ENCODE results near the gene ENDOD1. TPM values are rescaled to one million over a fixed set of nuclear protein-coding genes. Genes with fewer than 3 reads are reported as not detected.
"Not testable (repeated sequence)": the region's sequence is repeated elsewhere in the genome, so short reads cannot be mapped to it uniquely, and the experiment has no call there.

ENDOD1 gene
- total RNA-seq, 1 experiment from 2014 or later: 11.4 TPM

DNA sequence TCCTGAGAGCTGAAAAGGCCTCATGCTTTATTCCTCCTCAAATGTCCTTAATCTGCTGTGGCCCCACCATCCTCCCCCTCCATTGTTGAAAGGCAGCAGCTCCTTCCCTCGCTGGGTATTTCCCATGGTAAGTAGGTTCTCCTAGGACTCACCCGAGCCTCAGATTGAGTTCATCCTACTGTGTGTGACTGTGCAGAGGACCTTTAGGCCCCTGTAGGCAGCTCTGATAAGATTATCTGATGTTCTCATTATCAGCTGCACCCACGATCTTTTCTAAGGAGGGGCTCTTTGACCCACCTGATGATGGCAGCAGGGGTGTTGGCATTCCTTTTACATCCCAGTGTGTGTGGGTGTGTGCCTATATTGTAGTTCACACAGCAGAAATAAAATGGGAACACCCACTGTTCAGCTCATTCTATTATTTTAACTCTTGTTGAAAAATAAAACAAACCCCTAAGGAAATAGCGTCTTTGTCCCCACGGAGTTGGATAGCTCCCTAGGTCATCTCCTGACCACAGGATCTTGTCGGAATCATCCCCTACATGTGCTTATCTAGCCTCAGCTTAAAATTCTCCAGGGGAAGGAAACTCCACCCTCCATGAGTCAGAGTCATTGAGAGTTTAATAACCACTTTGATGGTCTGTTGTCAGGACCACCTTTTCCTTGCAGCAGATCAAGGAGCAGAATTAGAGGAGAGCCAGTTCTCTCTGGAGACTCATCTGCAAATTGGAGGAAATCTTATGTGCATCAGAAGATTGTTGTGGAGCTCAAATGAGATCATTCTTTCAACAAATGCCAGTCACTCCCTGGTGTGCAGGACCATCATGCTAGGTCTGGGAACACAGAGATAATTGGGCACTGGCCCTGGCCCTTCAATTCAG lies 19.3 kb downstream of the ENDOD1 start:
- Mint-ChIP-seq H3K9me3 (ENCODE audit: unreplicated experiment) (no peaks in the 10 kb centered on the region), H3K27ac (ENCODE audit: low read depth, unreplicated experiment) (peak overlapping the region; percentile 98), H3K4me1 (ENCODE audit: insufficient read depth, unreplicated experiment) (peaks cover 38% of the 10 kb centered on the region), H3K27me3 (ENCODE audit: insufficient read depth, unreplicated experiment) (no peaks in the 10 kb centered on the region), H3K36me3 (ENCODE audit: insufficient read depth, unreplicated experiment) (peaks cover 7% of the 10 kb centered on the region), H3K4me3 (ENCODE audit: unreplicated experiment) (peak overlapping the region; percentile 75)
- BruUV-seq (replicated peaks): no TSS peak
- POLR2A ChIA-PET: interaction anchor here (0.6 to 9.3 kb wide), 21 partner anchors 7 to 1277 kb away, joined by 3 to 242 read pairs (median 6); partner anchors contain the start of genes CEP57, CWC15, ENDOD1 and FAM76B
- TF ChIP-seq, protein P1, sequence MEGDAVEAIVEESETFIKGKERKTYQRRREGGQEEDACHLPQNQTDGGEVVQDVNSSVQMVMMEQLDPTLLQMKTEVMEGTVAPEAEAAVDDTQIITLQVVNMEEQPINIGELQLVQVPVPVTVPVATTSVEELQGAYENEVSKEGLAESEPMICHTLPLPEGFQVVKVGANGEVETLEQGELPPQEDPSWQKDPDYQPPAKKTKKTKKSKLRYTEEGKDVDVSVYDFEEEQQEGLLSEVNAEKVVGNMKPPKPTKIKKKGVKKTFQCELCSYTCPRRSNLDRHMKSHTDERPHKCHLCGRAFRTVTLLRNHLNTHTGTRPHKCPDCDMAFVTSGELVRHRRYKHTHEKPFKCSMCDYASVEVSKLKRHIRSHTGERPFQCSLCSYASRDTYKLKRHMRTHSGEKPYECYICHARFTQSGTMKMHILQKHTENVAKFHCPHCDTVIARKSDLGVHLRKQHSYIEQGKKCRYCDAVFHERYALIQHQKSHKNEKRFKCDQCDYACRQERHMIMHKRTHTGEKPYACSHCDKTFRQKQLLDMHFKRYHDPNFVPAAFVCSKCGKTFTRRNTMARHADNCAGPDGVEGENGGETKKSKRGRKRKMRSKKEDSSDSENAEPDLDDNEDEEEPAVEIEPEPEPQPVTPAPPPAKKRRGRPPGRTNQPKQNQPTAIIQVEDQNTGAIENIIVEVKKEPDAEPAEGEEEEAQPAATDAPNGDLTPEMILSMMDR (IDR thresholded peaks at IDR 0.05; ENCODE audit: unreplicated experiment): no peak
- intact Hi-C loops (cut with micrococcal nuclease): loop anchor here (1.0 to 2.0 kb wide), 2 partner anchors 25 to 42 kb away; no protein-coding TSS in a partner anchor
- no peak for DNase-seq (ENCODE audit: unreplicated experiment)
- CTCF ChIA-PET: interaction anchor here (0.9 to 5.9 kb wide), 9 partner anchors 10 to 660 kb away, joined by 3 to 49 read pairs (median 8); partner anchors contain the start of genes CWC15, ENDOD1, KDM4D and SRSF8

DNA sequence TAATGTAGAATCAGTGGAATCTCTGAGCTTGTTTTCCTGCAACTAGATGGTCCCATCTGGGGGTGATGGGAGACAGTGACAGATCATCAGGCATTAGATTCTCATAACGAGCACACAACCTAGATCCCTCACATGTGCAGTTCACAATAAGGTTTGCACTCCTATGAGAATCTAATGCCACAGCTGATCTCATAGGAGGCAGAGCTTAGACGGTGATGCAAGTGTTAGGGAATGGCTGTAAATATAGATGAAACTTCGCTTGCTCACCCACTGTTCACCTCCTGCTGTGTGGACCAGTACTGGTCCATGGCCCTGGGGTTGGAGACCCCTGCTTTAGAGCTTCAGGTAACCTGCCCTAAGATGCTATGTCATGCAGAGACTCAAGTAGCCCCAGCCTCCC lies 21.8 kb downstream of the ENDOD1 start:
- BruUV-seq (replicated peaks); H3K4me3 Mint-ChIP-seq (ENCODE audit: unreplicated experiment); H3K27me3 Mint-ChIP-seq (ENCODE audit: insufficient read depth, unreplicated experiment); H3K27ac Mint-ChIP-seq (ENCODE audit: low read depth, unreplicated experiment); intact Hi-C loops (cut with micrococcal nuclease); DNase-seq (ENCODE audit: unreplicated experiment); H3K36me3 Mint-ChIP-seq (ENCODE audit: insufficient read depth, unreplicated experiment); H3K9me3 Mint-ChIP-seq (ENCODE audit: unreplicated experiment): not testable (repeated sequence)
- ChIA-PET POLR2A (interaction anchor here (0.7 to 1.7 kb wide), 3 partner anchors 21 to 27 kb away, joined by 3 to 4 read pairs (median 3); partner anchors contain the start of gene ENDOD1), CTCF (interaction anchor here (0.9 to 1.1 kb wide), 2 partner anchors 10 to 17 kb away, joined by 3 to 4 read pairs; no protein-coding TSS in a partner anchor)
- H3K4me1 Mint-ChIP-seq (ENCODE audit: insufficient read depth, unreplicated experiment): peaks cover 31% of the 10 kb centered on the region

DNA sequence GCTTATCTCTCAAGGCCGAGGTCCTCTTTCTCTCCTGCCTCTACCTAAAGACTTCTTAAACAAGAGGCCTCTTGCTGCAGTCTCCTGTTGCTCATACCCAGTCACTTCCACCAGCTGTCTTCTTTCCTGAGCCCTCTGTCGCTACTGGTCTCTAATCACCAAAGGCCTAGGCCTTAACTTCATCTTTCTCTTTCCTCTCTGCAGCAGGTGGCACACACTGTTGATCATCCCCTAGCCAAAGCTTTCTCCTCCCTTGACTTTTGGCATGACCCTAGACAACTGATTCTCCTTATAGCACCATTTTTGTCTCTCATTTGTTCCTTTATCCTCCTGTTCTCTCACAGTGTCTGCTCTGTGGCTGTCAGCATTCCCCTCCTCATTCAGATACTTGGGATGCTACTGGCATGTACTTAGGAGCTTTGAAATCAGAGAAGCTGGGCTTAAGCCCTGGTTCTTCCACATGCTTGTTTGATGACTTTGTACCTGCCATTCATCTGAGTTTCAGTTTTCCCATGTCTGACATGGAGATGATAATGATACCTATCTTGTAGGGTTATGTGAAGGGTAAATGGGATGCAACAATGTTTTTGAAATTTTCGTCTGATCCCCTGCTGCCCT lies 22.4 kb downstream of the ENDOD1 start:
- TF ChIP-seq, protein P1 (IDR thresholded peaks at IDR 0.05; ENCODE audit: unreplicated experiment): no peak
- ChIA-PET POLR2A (interaction anchor here (0.7 to 1.7 kb wide), 2 partner anchors 22 to 27 kb away, joined by 3 to 4 read pairs; partner anchors contain the start of gene ENDOD1), CTCF (interaction anchor here (0.9 to 1.1 kb wide), 2 partner anchors 9 to 17 kb away, joined by 3 to 4 read pairs; no protein-coding TSS in a partner anchor)
- no TSS peak for BruUV-seq (replicated peaks)
- H3K4me1 Mint-ChIP-seq (ENCODE audit: insufficient read depth, unreplicated experiment): peaks cover 26% of the 10 kb centered on the region
- no peaks in the 10 kb centered on the region for H3K9me3 Mint-ChIP-seq (ENCODE audit: unreplicated experiment)
- DNase-seq (ENCODE audit: unreplicated experiment): no peak
- H3K4me3 Mint-ChIP-seq (ENCODE audit: unreplicated experiment): no peak overlapping the region
- no peaks in the 10 kb centered on the region for H3K27me3 Mint-ChIP-seq (ENCODE audit: insufficient read depth, unreplicated experiment)
- H3K36me3 Mint-ChIP-seq (ENCODE audit: insufficient read depth, unreplicated experiment): peaks cover 7% of the 10 kb centered on the region
- intact Hi-C loops (cut with micrococcal nuclease): no loop called here
- H3K27ac Mint-ChIP-seq (ENCODE audit: low read depth, unreplicated experiment): no peak overlapping the region

DNA sequence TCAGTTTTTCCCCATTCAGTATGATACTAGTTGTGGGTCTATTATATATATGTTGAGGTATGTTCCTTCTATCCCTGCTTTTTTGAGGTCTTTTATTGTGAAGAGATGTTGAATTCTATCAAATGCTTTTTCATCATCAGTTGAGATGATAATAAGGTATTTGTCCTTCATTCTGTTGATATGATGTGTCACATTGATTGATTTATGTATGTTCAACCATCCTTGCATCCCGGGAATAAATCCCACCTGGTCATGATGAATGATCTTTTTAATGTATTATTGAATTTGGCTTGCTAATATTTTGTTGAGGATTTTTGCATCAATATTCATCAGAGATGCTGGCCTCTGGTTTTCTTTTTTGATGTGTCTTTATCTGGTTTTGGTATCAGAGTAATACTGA lies 26.0 kb downstream of the ENDOD1 start:
- Mint-ChIP-seq H3K9me3 (ENCODE audit: unreplicated experiment) (peaks cover 7% of the 10 kb centered on the region), H3K27me3 (ENCODE audit: insufficient read depth, unreplicated experiment) (no peaks in the 10 kb centered on the region)
- no TSS peak for BruUV-seq (replicated peaks)

More for the DNA sequence above, 26.0 kb downstream of the ENDOD1 start:
- TF ChIP-seq, protein P1 (IDR thresholded peaks at IDR 0.05; ENCODE audit: unreplicated experiment): no peak
- intact Hi-C loops (cut with micrococcal nuclease): no loop called here
- Mint-ChIP-seq H3K36me3 (ENCODE audit: insufficient read depth, unreplicated experiment) (no peaks in the 10 kb centered on the region), H3K4me3 (ENCODE audit: unreplicated experiment) (no peak overlapping the region), H3K4me1 (ENCODE audit: insufficient read depth, unreplicated experiment) (peaks cover 12% of the 10 kb centered on the region), H3K27ac (ENCODE audit: low read depth, unreplicated experiment) (no peak overlapping the region)
- ChIA-PET CTCF (interaction anchor here (0.7 kb wide), 1 partner anchor 218 kb away, joined by 3 read pairs; no protein-coding TSS in a partner anchor), POLR2A (interaction anchor here (1.2 kb wide), 1 partner anchor 8 kb away, joined by 5 read pairs; no protein-coding TSS in a partner anchor)
- DNase-seq (ENCODE audit: unreplicated experiment): no peak

All from MCF 10A (cell line).